Measurements from ENCODE around the gene SLC23A1. TPM values are rescaled to one million over a fixed set of nuclear protein-coding genes. Genes with fewer than 3 reads are reported as not detected.

Gene SLC23A1
- not detected in 2 replicates for total RNA-seq

GRCh38 chr5:139383275-139383992 is at the start of gene SLC23A1:
Gene SLC23A1 (minus strand): TSS chr5:139383297. CDS start chr5:139383253, 44 bp downstream.

GRCh38 chr5:139403787-139404483 is 20.8 kb upstream of the SLC23A1 start, which contains the start of gene SPATA24:
Gene SPATA24 (minus strand): TSS chr5:139404089. CDS start chr5:139404060, 29 bp downstream.

GRCh38 chr5:139394654-139395566 is 11.8 kb upstream of the SLC23A1 start, which contains the start of gene PROB1:
Gene PROB1 (minus strand): TSS chr5:139395104. CDS start chr5:139395081, 23 bp downstream.

GRCh38 chr5:139389701-139390638 is 6.9 kb upstream of the SLC23A1 start, which contains the start of gene MZB1:
Gene MZB1 (minus strand): TSS chr5:139389913. CDS start chr5:139389856, 57 bp downstream.

GRCh38 chr5:139341689-139342422 is 41.2 kb downstream of the SLC23A1 start, which contains the start of gene PAIP2:
Gene PAIP2 (plus strand): TSS chr5:139341854. CDS start chr5:139363785, 21,931 bp downstream.

Other genes with a start within 250 kb of the SLC23A1 start
- 40.7 and 43.4 TPM in 2 replicates for gene SIL1, start 184.9 kb downstream of the SLC23A1 start, total RNA-seq
- gene MATR3, start 89.6 kb downstream of the SLC23A1 start, total RNA-seq = 200 and 201 TPM in 2 replicates
- 42.4 and 49.8 TPM in 2 replicates for gene PAIP2, start 41.4 kb downstream of the SLC23A1 start, total RNA-seq
- gene MZB1, start 6.6 kb upstream of the SLC23A1 start, total RNA-seq = 0.16 TPM in 1 of 2 replicates, not detected in the other
- gene PROB1, start 11.8 kb upstream of the SLC23A1 start, total RNA-seq = 1.9 and 2.4 TPM in 2 replicates
- gene SPATA24, start 20.8 kb upstream of the SLC23A1 start, total RNA-seq = 1.6 and 7.2 TPM in 2 replicates
- 8.3 and 8.6 TPM in 2 replicates for gene DNAJC18, start 56.2 kb upstream of the SLC23A1 start, total RNA-seq
- 1.8 TPM in 1 of 2 replicates, not detected in the other for gene ECSCR, start 79.4 kb upstream of the SLC23A1 start, total RNA-seq
- not detected in 2 replicates for gene SMIM33, start 87.7 kb upstream of the SLC23A1 start, total RNA-seq
- 62.4 and 64.1 TPM in 2 replicates for gene STING1, start 99.5 kb upstream of the SLC23A1 start, total RNA-seq
- 41.4 and 45.8 TPM in 2 replicates for gene UBE2D2, start 178.0 kb upstream of the SLC23A1 start, total RNA-seq